Measurements from ENCODE around the gene BAZ2B.

- TF ChIP-seq CTCF (conservative IDR thresholded peaks at IDR 0.05; ENCODE audit: low read depth, low read length) (no peak), EZH2 (IDR thresholded peaks at IDR 0.05; ENCODE audit: borderline replicate concordance, low read depth, low read length, poor library complexity, severe bottlenecking) (no peak)
Measured at GRCh38 chr2:159617646-159618045, 1.3 kb upstream of the BAZ2B start.
